Loucy (cell line): ENCODE results near the gene PPP1R1C.

ENCODE experiments used
- CTCF ChIP-seq: fragments of 200-600 bp; sonication (generic); conservative IDR thresholded peaks from 2 replicates; pipeline ENCODE4 v1.5.1; 2014; ENCODE audit warnings: mild to moderate bottlenecking, antibody characterized with exemption, low read length
- EZH2phosphoT487 ChIP-seq: fragments of 200-600 bp; IDR thresholded peaks from 2 replicates; pipeline ENCODE4 v1.6.1; 2018; ENCODE audit warnings: antibody characterized with exemption, mild to moderate bottlenecking, moderate library complexity, borderline replicate concordance

GRCh38 chr2:182055993-182056392 lies 70.3 kb downstream of the PPP1R1C start:
- TF ChIP-seq CTCF (no peak), EZH2phosphoT487 (no peak)
